Measurements from ENCODE around the gene ARAP2.

Gene ARAP2

GRCh38 chr4:36099509-36099908 is 144.8 kb downstream of the ARAP2 start:
- Histone ChIP-seq H3K27me3 (ENCODE audit: insufficient read depth, low read length) (no peaks in the 10 kb centered on the region), H3K9ac (ENCODE audit: low read length) (no peak overlapping the region), H3K4me3 (ENCODE audit: low read depth, low read length, poor library complexity, severe bottlenecking) (no peak overlapping the region), H2AFZ (ENCODE audit: low read length) (no peak overlapping the region), H3K9me3 (ENCODE audit: low read length) (no peaks in the 10 kb centered on the region), H3K79me2 (ENCODE audit: insufficient read depth, low read length) (no peaks in the 10 kb centered on the region; the same call in 1 of the 2 replicates), H3K36me3 (ENCODE audit: insufficient read depth, low read length) (peaks cover 38% of the 10 kb centered on the region), H3F3A (ENCODE audit: insufficient read depth, low read length) (no peaks in the 10 kb centered on the region), H3K4me2 (ENCODE audit: low read length) (no peak overlapping the region), H3K27ac (ENCODE audit: low read depth, low read length, poor library complexity, severe bottlenecking) (no peak overlapping the region), H4K20me1 (ENCODE audit: insufficient read depth, low read length) (no peaks in the 10 kb centered on the region), H3K4me1 (ENCODE audit: insufficient read depth, low read length, severe bottlenecking) (no peaks in the 10 kb centered on the region), H3K9me2 (ENCODE audit: low read depth, low read length) (no peaks in the 10 kb centered on the region)
- TF ChIP-seq EZH2 (IDR thresholded peaks at IDR 0.05; ENCODE audit: borderline replicate concordance, low read length) (no peak), CTCF (IDR thresholded peaks at IDR 0.05; ENCODE audit: low read length) (no peak)

GRCh38 chr4:36094995-36095394 is 149.3 kb downstream of the ARAP2 start:
- TF ChIP-seq CTCF (IDR thresholded peaks at IDR 0.05; ENCODE audit: low read length), result no peak
- TF ChIP-seq EZH2 (IDR thresholded peaks at IDR 0.05; ENCODE audit: borderline replicate concordance, low read length), result no peak
- H3K4me1 ChIP-seq (ENCODE audit: insufficient read depth, low read length, severe bottlenecking), result no peaks in the 10 kb centered on the region

GRCh38 chr4:36091997-36092396 is 152.3 kb downstream of the ARAP2 start:
- no peak overlapping the region for H3K4me3 ChIP-seq (ENCODE audit: low read depth, low read length, poor library complexity, severe bottlenecking)
- H3K4me2 ChIP-seq (ENCODE audit: low read length), result no peak overlapping the region
- no peaks in the 10 kb centered on the region for H3K9me2 ChIP-seq (ENCODE audit: low read depth, low read length)
- H4K20me1 ChIP-seq (ENCODE audit: insufficient read depth, low read length), result no peaks in the 10 kb centered on the region
- no peaks in the 10 kb centered on the region for H3K9me3 ChIP-seq (ENCODE audit: low read length)
- H3K9ac ChIP-seq (ENCODE audit: low read length), result no peak overlapping the region
- H3K27ac ChIP-seq (ENCODE audit: low read depth, low read length, poor library complexity, severe bottlenecking), result no peak overlapping the region
- no peak overlapping the region for H2AFZ ChIP-seq (ENCODE audit: low read length)
- no peaks in the 10 kb centered on the region for H3K27me3 ChIP-seq (ENCODE audit: insufficient read depth, low read length)
- no peaks in the 10 kb centered on the region for H3K79me2 ChIP-seq (ENCODE audit: insufficient read depth, low read length)
- no peaks in the 10 kb centered on the region for H3F3A ChIP-seq (ENCODE audit: insufficient read depth, low read length)
- peaks cover 36% of the 10 kb centered on the region; the same call in 1 of the 2 replicates for H3K36me3 ChIP-seq (ENCODE audit: insufficient read depth, low read length)
- H3K4me1 ChIP-seq (ENCODE audit: insufficient read depth, low read length, severe bottlenecking), result no peaks in the 10 kb centered on the region
- TF ChIP-seq CTCF (IDR thresholded peaks at IDR 0.05; ENCODE audit: low read length) (no peak), EZH2 (IDR thresholded peaks at IDR 0.05; ENCODE audit: borderline replicate concordance, low read length) (no peak)

More at GRCh38 chr4:36094995-36095394, 149.3 kb downstream of the ARAP2 start:
- Histone ChIP-seq H3K9me2 (ENCODE audit: low read depth, low read length) (no peaks in the 10 kb centered on the region), H3K9me3 (ENCODE audit: low read length) (no peaks in the 10 kb centered on the region), H3K9ac (ENCODE audit: low read length) (no peak overlapping the region), H3K36me3 (ENCODE audit: insufficient read depth, low read length) (peaks cover 31% of the 10 kb centered on the region; the same call in 1 of the 2 replicates), H2AFZ (ENCODE audit: low read length) (no peak overlapping the region), H3K4me3 (ENCODE audit: low read depth, low read length, poor library complexity, severe bottlenecking) (no peak overlapping the region), H3F3A (ENCODE audit: insufficient read depth, low read length) (no peaks in the 10 kb centered on the region), H3K27ac (ENCODE audit: low read depth, low read length, poor library complexity, severe bottlenecking) (no peak overlapping the region), H4K20me1 (ENCODE audit: insufficient read depth, low read length) (no peaks in the 10 kb centered on the region), H3K79me2 (ENCODE audit: insufficient read depth, low read length) (no peaks in the 10 kb centered on the region), H3K4me2 (ENCODE audit: low read length) (no peak overlapping the region), H3K27me3 (ENCODE audit: insufficient read depth, low read length) (no peaks in the 10 kb centered on the region)
